NCI-H146 (cell line): ENCODE measurements around the gene ZNF189.
A peak's percentile ranks its signal among the peaks of the same experiment; 100 is the strongest.
"Not testable (repeated sequence)": the region's sequence is repeated elsewhere in the genome, so short reads cannot be mapped to it uniquely, and the experiment has no call there.

Experiments
- DNase-seq: peaks from one replicate; lab custom pipeline; 2025; lab: John Stamatoyannopoulos, UW

ZNF189 gene

DNA sequence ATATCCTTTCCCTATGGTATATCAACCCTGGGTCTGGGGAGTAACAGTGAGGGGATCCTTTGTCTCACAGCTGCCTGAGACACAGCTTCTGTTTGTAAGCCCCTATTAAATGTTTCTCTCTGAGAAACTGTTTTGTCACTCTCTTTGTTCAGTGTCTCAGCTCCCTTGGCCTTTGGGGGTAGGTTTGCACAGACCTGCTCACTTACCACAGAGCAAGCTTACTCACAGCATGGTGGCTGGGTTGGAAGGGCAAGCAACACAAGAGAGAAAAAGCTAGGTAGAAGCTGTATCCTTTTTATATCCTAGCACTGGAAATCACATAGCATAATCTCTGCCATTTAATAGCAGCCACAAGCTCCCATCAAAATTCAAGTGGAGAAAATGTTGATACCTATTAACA lies 18.4 kb upstream of the ZNF189 start:
- DNase-seq, result no peak

DNA sequence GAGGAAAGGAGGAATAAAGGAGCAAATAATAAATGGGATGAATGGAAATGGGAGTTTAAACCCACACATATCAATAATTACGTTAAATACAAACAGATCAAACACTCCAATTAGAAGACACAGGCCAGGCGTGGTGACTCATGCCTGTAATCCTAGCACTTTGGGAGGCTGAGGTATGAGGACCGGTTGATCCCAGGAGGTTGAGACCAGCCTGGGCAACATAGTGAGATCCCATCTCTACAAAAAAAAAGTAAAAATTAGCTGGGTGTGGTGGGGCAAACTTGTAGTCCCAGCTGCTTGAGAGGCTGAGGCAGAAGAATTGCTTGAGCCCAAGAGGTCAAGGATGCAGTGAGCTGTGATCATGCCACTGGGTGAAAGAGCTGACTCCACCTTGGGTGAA lies 17.5 kb upstream of the ZNF189 start:
- DNase-seq, result no peak

DNA sequence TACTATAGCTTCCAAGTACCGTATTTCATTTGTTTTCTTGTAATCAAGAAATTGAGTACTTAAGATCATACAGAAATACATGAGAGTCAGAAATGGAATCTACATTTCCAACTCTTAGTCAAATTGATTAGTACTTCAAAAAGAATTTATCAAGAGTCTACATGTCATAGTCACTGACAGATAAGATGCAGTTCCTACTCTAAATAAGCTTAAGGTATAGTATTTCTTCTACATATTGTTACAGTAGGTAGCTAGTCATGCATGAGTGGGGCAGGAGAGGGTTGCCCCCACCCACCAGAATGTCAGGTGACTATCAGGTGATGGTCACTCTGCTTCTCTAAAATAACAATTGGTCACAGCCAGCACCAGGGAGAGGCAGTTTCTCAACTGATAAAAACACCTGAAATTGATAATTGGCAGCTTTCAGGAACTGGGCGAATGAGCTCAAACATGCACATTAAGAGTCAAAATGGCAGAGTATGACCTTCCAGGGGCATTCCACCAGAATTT lies 16.8 kb upstream of the ZNF189 start:
- DNase-seq, result no peak

DNA sequence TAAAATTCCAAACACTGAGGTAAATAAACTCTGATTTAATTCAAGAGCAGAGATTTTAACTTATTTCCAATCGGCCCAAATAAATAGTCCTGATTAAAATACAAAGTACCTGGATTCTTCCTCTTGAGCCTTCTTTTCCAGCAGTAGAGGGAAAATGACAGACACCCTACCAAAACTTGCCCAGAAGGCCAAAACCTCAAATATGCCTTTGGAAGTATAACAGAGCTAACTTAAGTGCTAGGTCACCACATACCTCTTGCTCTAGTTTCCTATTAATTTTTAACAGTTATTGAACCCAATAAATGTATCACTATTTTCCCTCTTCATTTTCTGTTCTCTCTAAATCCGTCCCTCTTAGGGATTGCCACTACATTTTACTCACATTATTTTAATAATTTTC lies 15.3 kb upstream of the ZNF189 start:
- no peak for DNase-seq

DNA sequence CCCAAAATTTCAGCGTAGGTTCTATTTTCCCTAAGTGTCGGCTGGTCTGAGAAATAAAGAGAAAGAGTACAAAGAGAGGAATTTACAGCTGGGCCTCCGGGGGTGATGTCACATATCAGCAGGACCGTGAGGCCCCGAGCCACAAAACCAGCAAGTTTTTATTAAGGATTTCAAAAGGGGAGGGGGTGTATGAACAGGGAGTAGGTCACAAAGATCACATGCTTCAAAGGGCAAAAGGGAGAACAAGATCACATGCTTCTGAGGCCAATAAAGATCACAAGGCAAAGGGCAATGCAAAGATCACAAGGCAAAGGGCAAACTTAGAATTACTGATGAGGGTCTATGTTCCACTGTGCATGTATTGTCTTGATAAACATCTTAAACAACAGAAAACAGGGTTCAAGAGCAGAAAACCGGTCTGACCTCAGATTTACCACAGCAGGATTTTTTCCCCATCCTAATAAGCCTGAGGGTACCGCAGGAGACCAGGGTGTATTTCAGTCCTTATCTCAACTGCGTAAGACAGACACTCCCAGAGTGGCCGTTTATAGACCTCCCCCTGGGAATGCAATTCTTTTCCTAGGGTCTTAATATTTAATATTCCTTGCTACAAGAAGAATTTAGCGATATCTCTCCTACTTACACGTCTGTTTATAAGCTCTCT lies 13.6 kb upstream of the ZNF189 start, which contains the start of gene BAAT:
BAAT (minus strand) TSS at position 134 of the 664 bp plus-strand sequence. CDS start 13,602 bp downstream, outside the sequence.
- DNase-seq, result not testable (repeated sequence)

DNA sequence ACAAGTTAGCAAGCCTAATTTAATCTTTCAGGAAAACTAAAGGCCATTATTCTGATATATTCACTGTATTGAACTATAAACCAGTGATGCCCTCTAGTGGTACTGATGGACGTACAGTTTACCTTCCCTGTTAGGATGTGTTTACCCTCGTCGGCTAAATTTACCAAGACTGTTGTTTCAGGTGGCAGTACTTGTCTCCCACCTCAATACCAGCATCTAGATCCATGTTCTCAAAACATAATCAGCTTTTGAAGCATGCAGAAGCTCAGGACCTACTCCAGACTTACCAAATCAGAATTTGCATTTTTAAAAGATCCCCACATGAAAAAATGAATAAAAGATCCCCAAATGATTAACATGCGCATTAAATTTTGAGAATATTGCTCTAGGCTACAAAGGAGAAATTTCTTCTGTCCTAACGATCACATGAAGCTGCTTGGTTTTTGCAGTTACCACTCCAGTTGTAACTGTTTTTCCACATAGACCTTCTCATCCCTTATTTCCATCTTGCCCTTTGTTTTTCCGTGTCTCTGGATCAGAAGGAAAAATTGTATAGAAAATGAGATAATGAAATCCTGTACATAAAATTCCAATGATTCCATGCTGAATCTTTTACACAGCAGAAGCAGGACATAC lies 10.7 kb upstream of the ZNF189 start:
- DNase-seq, result peak; percentile 70

DNA sequence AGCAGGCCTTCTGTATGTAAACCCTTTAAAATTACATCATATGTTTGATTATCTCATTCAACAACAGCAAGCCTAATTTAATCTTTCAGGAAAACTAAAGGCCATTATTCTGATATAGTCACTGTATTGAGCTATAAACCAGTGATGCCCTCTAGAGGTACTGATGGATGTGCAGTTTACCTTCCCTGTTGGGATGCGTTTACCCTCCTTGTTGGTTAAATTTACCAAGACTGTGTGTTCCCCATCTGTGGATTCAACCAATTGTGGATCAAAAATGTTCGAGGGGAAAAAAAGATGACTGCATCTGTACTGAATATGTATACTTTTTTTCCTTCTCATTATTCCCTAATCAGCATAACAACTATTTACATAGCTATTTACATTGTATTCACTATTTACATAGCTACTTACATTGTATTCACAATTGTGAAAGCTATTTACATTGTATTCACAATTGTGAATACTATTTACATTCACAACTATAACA lies 10.1 kb upstream of the ZNF189 start:
- DNase-seq, result peak; percentile 29

DNA sequence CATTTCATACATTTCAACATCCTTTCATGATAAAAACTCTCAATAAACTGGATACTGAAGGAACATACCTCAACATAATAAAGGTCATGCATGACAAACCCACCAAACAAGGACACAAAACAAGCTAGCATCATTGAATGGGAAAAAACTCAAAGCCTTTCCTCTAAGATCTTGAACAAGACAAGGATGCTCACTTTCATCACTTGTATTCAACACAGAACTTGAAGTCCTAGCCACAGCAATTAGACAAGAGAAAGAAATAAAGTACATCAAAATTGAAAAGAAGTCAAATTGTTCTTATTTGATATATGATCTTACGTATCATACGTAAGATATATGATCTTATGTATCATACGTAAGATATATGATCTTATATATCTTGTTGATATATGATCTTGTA lies 5.5 kb upstream of the ZNF189 start:
- DNase-seq, result no peak

DNA sequence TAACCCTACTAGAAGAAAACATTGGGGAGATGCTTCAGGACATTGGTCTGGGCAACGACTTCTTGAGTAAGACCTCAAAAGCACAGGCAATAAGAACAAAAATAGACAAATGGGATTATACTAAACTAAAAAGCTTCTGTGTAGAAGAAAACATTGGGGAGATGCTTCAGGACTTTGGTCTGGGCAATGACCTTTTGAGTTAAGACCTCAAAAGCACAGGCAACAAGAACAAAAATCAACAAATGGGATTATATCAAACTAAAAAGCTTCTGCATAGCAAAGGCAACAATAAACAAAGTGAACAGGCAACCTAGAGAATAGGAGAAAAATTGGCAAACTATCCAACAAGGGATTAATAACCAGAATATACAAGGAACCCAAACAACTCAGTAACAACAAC lies 4.0 kb upstream of the ZNF189 start:
- no peak for DNase-seq

DNA sequence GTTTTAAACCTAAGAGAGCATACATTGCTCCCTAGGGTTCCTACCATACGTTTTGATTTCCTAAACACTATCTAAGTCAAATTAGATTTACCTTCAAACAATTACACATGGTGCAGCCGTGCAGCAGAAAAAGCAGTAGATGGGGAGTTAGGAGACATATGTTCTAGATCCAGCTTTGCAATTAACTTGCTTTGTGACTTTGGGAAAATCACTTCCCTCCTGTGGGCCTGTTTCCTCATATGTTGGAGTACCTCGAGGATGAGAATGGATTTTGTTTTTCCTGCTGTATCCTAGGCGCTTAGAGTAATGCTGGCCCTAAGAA lies 944 bp upstream of the ZNF189 start:
- peak; percentile 5 for DNase-seq

DNA sequence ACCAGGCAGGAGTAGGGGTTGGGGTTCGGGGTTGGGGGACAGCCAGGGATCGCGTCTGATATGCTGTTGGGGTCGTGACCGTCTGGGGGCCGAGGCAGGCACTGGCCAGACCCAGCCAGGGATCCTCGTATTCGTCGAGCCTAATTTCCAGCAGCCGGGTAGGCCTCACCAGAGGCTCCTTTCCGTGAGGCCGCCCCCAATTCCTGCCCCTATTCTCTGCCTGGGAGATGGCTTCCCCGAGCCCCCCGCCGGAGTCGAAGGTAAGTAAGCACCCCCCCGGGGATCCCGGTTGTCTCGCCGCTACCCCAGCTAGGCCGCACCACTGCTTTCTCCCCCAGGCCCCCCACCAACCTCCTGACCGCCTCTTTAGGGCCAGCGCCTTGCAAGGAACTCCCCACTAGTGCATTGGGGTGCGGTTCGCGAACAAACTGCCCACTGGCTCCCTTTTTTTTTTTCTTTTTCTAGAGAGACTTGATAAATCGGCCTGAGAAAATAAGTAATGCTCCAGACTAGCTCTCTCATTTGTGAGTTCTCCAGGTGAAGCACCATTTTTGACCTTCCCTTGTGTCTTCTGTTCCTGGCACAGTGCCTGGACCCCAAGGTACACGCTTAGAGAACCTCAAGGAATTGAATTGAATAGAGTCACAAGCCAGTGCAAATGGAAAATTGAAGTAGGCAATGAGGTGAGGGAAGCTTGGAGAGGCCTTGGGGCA lies 435 bp downstream of the ZNF189 start:
- peak; percentile 39 for DNase-seq

DNA sequence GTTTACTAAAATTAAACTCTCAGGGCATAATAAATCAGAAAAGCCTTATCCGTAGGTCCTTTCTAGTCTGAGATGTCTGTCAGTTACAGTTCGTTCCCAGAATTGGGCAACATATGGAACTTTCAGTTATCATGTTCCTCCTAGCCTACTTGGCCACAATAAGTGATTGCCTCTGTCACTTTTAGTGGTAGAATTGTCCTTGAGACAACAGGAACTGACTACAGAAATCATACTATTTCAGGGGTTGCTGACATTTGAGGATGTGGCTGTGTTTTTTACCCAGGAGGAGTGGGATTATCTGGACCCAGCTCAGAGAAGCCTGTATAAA lies 956 bp downstream of the ZNF189 start:
- no peak for DNase-seq

DNA sequence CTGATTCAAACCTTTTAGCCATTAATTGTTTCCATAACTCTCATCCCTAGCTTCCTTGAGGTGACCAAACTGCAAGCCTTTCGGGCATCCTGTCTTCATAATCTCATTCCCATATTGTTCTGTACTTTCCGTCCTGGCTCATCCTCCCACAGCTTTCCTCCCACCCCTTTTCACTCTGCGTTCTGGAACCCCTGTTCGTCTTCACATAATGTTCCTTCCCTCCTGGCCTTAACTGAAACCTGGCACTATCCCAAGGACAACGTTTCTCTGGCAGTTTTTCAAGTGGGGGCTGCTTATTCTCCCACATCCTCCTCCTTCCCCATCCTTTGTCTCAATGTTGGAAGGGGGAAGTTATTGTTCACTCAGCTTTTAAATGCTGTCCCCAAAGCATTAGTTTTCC lies 1.5 kb downstream of the ZNF189 start:
- DNase-seq, result no peak

DNA sequence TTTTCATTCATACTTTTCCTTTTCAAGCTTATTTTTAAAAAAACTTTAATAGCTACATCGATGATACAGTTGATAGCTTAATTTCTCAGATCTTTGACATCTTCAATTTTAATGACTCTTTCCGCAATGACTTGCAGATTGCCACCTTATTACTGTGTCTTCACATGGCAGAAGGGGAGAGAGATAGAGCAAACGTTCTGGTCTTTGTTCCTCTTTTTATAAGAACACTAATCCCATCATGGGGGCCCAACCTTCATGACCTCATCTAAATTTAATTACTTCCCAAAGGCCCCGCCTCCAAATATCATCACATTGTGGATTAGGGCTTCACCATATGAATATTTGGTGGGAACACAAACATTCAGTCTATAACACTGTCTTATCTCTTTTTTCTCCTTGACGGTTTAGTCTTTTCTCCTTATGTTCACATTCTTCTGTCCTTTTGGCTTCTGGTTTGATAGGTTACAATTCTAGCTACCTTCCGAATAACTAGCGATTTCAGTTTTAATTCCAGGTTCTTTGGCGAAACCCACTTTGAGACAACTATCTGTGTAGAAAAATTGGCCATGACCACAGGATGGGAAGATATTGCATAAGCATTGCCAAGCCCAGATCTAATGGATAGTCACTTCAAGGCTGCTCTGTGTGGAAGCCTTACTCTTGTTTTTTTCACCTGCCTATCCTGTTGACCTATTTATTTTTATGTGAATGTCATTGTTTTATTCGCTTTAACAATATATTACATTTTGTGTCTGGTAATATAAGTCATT lies 5.0 kb downstream of the ZNF189 start:
- no peak for DNase-seq

DNA sequence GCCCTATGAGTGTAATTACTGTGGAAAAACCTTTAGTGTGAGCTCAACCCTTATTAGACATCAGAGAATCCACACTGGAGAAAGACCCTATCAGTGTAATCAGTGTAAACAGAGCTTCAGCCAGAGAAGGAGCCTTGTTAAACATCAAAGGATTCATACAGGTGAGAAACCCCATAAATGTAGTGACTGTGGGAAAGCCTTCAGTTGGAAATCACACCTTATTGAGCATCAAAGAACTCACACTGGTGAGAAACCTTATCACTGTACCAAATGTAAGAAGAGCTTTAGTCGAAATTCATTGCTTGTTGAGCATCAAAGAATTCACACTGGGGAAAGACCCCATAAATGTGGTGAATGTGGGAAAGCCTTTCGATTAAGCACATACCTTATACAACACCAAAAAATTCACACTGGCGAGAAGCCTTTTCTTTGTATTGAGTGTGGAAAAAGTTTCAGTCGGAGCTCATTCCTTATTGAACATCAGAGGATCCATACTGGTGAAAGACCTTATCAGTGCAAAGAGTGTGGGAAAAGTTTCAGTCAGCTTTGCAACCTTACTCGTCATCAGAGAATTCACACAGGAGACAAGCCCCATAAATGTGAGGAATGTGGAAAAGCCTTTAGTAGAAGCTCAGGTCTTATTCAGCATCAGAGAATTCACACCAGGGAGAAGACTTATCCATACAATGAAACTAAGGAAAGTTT lies 9.9 kb downstream of the ZNF189 start:
- DNase-seq, result no peak

DNA sequence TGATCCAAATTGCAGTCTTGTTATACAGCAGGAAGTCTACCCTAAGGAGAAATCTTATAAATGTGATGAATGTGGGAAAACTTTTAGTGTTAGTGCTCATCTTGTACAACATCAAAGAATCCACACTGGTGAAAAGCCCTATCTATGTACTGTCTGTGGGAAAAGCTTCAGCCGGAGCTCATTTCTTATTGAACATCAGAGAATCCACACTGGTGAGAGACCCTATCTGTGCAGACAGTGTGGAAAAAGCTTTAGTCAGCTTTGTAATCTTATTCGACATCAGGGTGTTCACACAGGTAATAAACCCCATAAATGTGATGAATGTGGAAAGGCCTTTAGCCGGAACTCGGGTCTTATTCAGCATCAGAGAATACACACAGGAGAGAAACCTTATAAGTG lies 10.4 kb downstream of the ZNF189 start:
- no peak for DNase-seq

DNA sequence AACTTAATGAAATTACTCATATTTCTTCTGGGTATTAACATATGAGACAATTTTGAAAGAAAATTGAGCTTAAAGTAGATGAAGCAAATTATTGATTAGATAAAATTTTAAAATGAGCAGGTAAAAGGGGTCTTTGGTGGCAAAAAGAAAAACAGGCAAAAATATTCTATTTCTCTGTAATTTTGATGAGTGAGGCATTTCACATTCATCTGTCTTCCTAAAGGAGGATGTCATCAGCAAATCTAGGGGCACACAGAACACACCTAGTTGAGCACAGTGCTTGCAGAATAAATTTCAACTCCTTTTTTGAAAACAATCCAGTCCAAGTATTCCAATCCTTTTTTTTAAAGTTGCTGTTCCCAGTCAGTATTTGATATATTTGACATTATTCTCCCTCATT lies 16.2 kb downstream of the ZNF189 start:
- DNase-seq, result no peak

DNA sequence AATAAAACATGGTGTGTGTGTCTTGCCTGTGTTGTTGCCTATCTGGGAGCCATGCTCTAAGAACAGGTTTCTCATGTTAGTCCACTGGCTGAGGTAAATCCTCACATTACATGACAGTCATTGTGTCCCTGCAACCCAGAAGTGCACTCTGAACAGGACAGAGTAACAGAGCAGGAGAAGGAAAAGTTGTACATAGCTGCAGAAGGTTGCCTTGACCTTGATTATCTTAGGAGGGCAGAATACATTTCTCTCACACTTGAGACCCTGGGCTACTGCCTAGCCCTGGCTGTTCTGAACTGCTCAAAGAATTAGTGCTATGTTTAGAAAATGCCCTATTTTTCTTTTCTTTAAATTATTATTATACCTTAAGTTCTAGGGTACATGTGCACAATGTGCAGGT lies 16.9 kb downstream of the ZNF189 start:
- no peak for DNase-seq

DNA sequence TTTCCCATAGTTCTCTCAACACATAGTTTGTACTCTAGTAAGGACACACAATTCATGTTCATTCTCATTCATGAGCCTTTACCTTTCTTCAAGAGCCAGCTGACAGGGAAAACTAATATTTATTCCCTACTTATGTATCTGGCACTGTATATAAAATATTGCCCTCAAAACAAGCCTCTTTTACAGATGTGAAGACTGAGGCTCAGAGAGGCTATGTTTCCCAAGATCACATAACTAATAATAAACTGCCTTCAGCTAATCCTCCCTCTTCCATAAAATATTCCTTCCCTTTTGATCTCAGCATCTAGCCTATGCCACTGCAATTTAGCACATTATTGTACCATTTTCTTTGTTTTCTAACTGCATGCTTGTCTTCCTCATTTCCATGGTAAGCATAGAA lies 18.7 kb downstream of the ZNF189 start:
- DNase-seq, result no peak

DNA sequence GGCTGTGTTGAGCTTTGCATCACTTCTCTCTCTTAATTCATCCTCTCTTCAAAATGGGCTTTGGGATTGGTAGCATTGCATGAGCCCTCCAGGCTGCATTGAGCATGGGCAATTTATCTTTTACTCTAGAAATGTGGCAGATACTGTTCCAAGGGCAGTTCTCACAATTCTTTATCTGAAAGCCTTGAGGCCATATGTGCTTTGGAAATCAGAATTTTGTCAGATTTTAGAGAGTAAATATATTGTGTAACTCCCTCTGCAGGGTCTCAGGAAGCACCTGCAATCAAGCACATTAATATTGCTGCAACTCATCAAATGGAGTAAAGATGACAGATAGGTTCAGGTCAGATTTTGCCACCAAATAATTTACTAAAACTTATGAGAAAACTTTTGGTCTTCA lies 19.3 kb downstream of the ZNF189 start:
- DNase-seq, result no peak

DNA sequence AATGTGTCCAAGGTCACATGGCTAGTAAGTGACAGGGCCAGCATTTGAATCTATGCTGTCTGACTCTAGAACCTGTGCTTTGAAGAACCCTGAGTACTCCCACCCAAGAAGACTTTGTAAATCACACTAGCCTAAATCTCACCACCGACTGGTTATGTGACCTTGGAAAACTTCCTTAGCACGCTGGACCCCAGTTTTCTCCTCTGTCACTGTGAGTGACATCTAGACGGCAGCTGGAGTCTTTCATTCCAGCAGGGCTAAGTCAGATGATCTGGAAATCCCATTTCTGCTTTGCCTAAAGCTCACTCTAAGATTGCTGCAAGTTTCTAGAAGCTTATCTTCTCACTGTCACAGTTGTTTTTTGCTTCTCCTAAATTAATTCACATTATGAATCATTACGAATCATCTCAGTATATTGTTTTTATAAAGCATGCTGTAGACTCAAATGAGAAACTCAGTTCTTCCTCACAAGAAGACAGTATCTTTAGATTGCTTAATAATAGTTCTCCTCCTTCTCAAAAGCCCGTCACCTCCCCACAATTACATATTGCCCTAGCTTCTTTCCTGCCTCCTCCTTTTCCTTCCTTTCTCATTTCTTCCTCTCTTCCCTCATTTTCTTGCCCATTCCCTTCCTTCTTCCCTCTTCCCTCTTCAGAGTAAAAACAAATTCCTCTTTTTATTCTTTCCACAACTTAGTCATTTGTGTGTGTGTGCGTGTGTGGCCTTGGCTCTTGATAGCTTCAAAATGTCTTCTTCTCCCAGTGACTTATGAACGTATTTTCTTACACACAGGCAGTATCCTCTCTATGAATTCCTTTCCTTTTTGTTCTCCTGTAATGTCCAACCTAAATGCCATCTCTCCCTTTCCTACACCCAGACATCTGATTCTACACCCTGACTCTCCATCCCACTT lies 20.1 kb downstream of the ZNF189 start:
- DNase-seq, result no peak
